ENCODE measurements around the gene YPEL4. TPM values are rescaled to one million over a fixed set of nuclear protein-coding genes. Genes with fewer than 3 reads are reported as not detected.

YPEL4 gene
- total and polyA plus RNA-seq, 7 donors: 1.2 to 4.4 (median 2.5) TPM

DNA sequence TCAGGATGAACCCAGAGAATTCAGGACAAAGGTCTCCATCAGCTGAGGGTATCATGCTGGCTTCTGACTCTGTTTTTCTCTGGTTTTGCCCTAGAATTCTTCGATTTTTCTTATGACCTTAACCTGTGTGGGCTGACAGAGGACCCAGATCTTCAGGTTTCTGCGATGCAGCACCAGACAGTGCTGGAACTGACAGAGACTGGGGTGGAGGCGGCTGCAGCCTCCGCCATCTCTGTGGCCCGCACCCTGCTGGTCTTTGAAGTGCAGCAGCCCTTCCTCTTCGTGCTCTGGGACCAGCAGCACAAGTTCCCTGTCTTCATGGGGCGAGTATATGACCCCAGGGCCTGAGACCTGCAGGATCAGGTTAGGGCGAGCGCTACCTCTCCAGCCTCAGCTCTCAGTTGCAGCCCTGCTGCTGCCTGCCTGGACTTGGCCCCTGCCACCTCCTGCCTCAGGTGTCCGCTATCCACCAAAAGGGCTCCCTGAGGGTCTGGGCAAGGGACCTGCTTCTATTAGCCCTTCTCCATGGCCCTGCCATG, 35.4 kb downstream of the YPEL4 start:
- H3K4me1 ChIP-seq: no peaks in the 10 kb centered on the region
- peaks cover 0 to 69% (median 20%) of the 10 kb centered on the region in 4 donors for H3K36me3 ChIP-seq
- H3K27me3 ChIP-seq: no peaks in the 10 kb centered on the region
- DNase-seq: no peak
- intact Hi-C loops (cut with DNase I): no loop called here
- no peak for TF ChIP-seq EP300 (IDR thresholded peaks at IDR 0.05)
- TF ChIP-seq, protein P1, sequence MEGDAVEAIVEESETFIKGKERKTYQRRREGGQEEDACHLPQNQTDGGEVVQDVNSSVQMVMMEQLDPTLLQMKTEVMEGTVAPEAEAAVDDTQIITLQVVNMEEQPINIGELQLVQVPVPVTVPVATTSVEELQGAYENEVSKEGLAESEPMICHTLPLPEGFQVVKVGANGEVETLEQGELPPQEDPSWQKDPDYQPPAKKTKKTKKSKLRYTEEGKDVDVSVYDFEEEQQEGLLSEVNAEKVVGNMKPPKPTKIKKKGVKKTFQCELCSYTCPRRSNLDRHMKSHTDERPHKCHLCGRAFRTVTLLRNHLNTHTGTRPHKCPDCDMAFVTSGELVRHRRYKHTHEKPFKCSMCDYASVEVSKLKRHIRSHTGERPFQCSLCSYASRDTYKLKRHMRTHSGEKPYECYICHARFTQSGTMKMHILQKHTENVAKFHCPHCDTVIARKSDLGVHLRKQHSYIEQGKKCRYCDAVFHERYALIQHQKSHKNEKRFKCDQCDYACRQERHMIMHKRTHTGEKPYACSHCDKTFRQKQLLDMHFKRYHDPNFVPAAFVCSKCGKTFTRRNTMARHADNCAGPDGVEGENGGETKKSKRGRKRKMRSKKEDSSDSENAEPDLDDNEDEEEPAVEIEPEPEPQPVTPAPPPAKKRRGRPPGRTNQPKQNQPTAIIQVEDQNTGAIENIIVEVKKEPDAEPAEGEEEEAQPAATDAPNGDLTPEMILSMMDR (IDR thresholded peaks at IDR 0.05): no peak
- no peak for TF ChIP-seq POLR2AphosphoS5 (IDR thresholded peaks at IDR 0.05)
- no peak for TF ChIP-seq POLR2A (IDR thresholded peaks at IDR 0.05)
- no peak overlapping the region for H3K4me3 ChIP-seq
- H3K9me3 ChIP-seq: peaks cover 0 to 1% (median 0%) of the 10 kb centered on the region in 4 donors
- no peak overlapping the region for H3K27ac ChIP-seq
- WGBS, 2 donors: 73 to 84% methylated on average over 10 of the region's 10 CpGs

- Histone ChIP-seq H3K36me3 (peaks cover 0 to 97% (median 33%) of the 10 kb centered on the region in 4 donors), H3K4me3 (no peak overlapping the region), H3K27ac (no peak overlapping the region), H3K4me1 (no peaks in the 10 kb centered on the region), H3K9me3 (no peaks in the 10 kb centered on the region), H3K27me3 (no peaks in the 10 kb centered on the region)
- TF ChIP-seq POLR2AphosphoS5 (IDR thresholded peaks at IDR 0.05) (no peak), POLR2A (IDR thresholded peaks at IDR 0.05) (no peak), EP300 (IDR thresholded peaks at IDR 0.05) (no peak)
- TF ChIP-seq, protein P1 (IDR thresholded peaks at IDR 0.05): no peak
- 73 to 88% methylated on average over 4 of the region's 4 CpGs for WGBS, 2 donors
- no peak for DNase-seq
- intact Hi-C loops (cut with DNase I): no loop called here
Observed at GRCh38 chr11:57610170-57610569, 39.5 kb downstream of the YPEL4 start.

GRCh38 chr11:57605028-57605420, 44.7 kb downstream of the YPEL4 start:
- no peak overlapping the region for H3K27ac ChIP-seq
- intact Hi-C loops (cut with DNase I): no loop called here
- H3K4me3 ChIP-seq: no peak overlapping the region
- no peaks in the 10 kb centered on the region for H3K4me1 ChIP-seq
- no peaks in the 10 kb centered on the region for H3K9me3 ChIP-seq
- TF ChIP-seq, protein P1 (IDR thresholded peaks at IDR 0.05): no peak
- TF ChIP-seq EP300 (IDR thresholded peaks at IDR 0.05): no peak
- TF ChIP-seq POLR2AphosphoS5 (IDR thresholded peaks at IDR 0.05): no peak
- no peak for TF ChIP-seq POLR2A (IDR thresholded peaks at IDR 0.05)
- WGBS, 2 donors: 92 to 93% methylated on average over 5 of the region's 5 CpGs
- peaks cover 4 to 84% (median 13%) of the 10 kb centered on the region in 4 donors for H3K36me3 ChIP-seq
- H3K27me3 ChIP-seq: no peaks in the 10 kb centered on the region
- DNase-seq: no peak

DNA sequence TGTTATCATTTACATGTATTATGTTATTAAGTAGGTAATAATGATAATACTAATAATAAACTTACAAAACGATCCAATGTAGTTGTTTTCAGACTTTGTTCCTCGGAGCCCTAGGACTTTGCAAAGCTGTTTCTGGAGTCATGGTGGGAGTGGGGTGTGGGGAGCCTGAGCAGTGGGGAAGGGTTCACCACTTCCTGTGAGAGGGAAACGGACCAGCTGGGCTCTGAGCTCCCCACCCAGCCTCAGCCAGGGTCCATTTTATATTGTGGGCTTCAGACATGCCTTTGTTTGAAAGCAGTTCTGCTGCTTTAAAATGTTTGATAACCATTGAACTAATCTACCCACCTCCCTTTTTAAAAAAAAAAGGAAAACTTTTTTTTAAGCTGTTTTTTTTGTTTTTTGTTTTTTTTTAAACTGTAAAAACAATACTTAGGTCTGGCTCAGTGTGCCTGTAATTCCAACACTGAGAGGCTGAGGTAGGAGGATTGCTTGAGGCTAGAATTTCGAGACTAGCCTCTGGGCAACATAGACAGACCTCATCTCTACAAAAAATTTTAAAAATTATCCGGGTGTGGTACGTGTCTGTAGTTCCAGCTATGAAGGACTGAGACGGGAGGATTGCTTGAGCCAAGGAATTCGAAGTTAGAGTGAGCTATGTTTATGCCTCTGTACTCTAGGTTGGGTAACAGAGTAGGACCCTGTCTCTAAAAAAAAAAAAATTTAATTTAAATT, 45.2 kb downstream of the YPEL4 start:
- Histone ChIP-seq H3K36me3 (peaks cover 4 to 80% (median 13%) of the 10 kb centered on the region in 4 donors), H3K4me3 (no peak overlapping the region), H3K27me3 (no peaks in the 10 kb centered on the region), H3K4me1 (peaks cover 0 to under 1% (median 0%) of the 10 kb centered on the region in 4 donors), H3K9me3 (no peaks in the 10 kb centered on the region), H3K27ac (no peak overlapping the region)
- intact Hi-C loops (cut with DNase I): no loop called here
- WGBS, 2 donors: 51 to 54% methylated on average over 8 of the region's 8 CpGs
- DNase-seq: no peak
- TF ChIP-seq POLR2AphosphoS5 (IDR thresholded peaks at IDR 0.05) (no peak), EP300 (IDR thresholded peaks at IDR 0.05) (no peak), POLR2A (IDR thresholded peaks at IDR 0.05) (no peak)
- TF ChIP-seq, protein P1 (IDR thresholded peaks at IDR 0.05): no peak

Data from sigmoid colon (tissue), 7 donors.